H1 (cell line): Measurements from ENCODE around the gene CDKL1.

Experiments used
- CTCF ChIP-seq, 3 experiments: IDR thresholded peaks; 1 replicate in 2 of 3; 2 replicates in 1 of 3; pipeline versions ENCODE4 v1.5.1 to v1.6.1; 2011; ENCODE audit warnings: low read length in 3 of 3, mild to moderate bottlenecking in 3 of 3, inconsistent platforms in 2 of 3, low read depth in 1 of 3, moderate library complexity in 1 of 3; ENCODE audit not compliant: insufficient read depth in 1 of 3; ENCODE audit errors: control extremely low read depth in 1 of 3
- POLR2A ChIP-seq, 2 experiments: IDR thresholded peaks; 1 replicate in 1 of 2; 2 replicates in 1 of 2; pipeline ENCODE4 v1.6.1; 2011; ENCODE audit warnings: low read depth in 2 of 2, low read length in 2 of 2, mild to moderate bottlenecking in 2 of 2; ENCODE audit errors: control extremely low read depth in 1 of 2
- POLR2AphosphoS5 ChIP-seq: IDR thresholded peaks from 2 replicates; pipeline ENCODE4 v1.6.1; 2011; ENCODE audit warnings: low read depth, low read length
- RFX5 ChIP-seq: IDR thresholded peaks from 2 replicates; pipeline ENCODE4 v1.6.1; 2011; ENCODE audit warnings: low read depth, low read length, improper control_type of control experiment, borderline replicate concordance

- TF ChIP-seq POLR2A (IDR thresholded peaks at IDR 0.05; ENCODE audit: control extremely low read depth in 1 of 2, low read depth in 2 of 2, low read length in 2 of 2) (no peak), POLR2AphosphoS5 (no peak), RFX5 (no peak), CTCF (IDR thresholded peaks at IDR 0.05; ENCODE audit: control extremely low read depth in 1 of 3, insufficient read depth in 1 of 3, low read depth in 1 of 3, low read length in 3 of 3) (no peak)
These were observed 1.2 kb downstream of the CDKL1 start for GRCh38 chr14:50395448-50395847.
